Neutrophil (primary cell): ENCODE results near the gene BDKRB2.

ENCODE experiments used
- H3K27ac ChIP-seq: fragments of 200-600 bp; sonication (generic); 2 replicates; pipeline ENCODE4 v1.5.1; 2016; ENCODE audit warnings: mild to moderate bottlenecking, moderate library complexity
- H3K27me3 ChIP-seq: fragments of 200-600 bp; sonication (generic); 2 replicates; pipeline ENCODE4 v1.6.0; 2016; ENCODE audit warnings: mild to moderate bottlenecking
- H3K36me3 ChIP-seq: fragments of 200-600 bp; sonication (generic); 2 replicates; pipeline ENCODE4 v1.5.1; 2017
- H3K4me1 ChIP-seq, 2 experiments: fragments of 200-600 bp in 1 of 2; sonication (generic) in 1 of 2; 1 replicate in 1 of 2; 2 replicates in 1 of 2; pipeline versions ENCODE4 v1.5.1 to v1.6.1; 2013 to 2016; ENCODE audit warnings: low read depth in 1 of 2, low read length in 1 of 2, mild to moderate bottlenecking in 1 of 2, moderate library complexity in 1 of 2; ENCODE audit not compliant: control insufficient read depth in 1 of 2, insufficient read depth in 1 of 2
- H3K4me3 ChIP-seq, 2 experiments: fragments of 200-600 bp in 1 of 2; sonication (generic) in 1 of 2; 1 replicate in 1 of 2; 2 replicates in 1 of 2; pipeline ENCODE4 v1.5.1; 2013 to 2016; ENCODE audit warnings: low read depth in 1 of 2, low read length in 1 of 2, mild to moderate bottlenecking in 1 of 2, moderate library complexity in 1 of 2
- H3K9me3 ChIP-seq: fragments of 200-600 bp; sonication (generic); 2 replicates; pipeline ENCODE4 v1.5.1; 2016
- TF ChIP-seq, protein P1 (sequence below): fragments of 200-600 bp; sonication (generic); IDR thresholded peaks from 2 replicates; pipeline ENCODE4 v1.5.1; 2016; ENCODE audit warnings: antibody characterized with exemption

The BDKRB2 gene

DNA sequence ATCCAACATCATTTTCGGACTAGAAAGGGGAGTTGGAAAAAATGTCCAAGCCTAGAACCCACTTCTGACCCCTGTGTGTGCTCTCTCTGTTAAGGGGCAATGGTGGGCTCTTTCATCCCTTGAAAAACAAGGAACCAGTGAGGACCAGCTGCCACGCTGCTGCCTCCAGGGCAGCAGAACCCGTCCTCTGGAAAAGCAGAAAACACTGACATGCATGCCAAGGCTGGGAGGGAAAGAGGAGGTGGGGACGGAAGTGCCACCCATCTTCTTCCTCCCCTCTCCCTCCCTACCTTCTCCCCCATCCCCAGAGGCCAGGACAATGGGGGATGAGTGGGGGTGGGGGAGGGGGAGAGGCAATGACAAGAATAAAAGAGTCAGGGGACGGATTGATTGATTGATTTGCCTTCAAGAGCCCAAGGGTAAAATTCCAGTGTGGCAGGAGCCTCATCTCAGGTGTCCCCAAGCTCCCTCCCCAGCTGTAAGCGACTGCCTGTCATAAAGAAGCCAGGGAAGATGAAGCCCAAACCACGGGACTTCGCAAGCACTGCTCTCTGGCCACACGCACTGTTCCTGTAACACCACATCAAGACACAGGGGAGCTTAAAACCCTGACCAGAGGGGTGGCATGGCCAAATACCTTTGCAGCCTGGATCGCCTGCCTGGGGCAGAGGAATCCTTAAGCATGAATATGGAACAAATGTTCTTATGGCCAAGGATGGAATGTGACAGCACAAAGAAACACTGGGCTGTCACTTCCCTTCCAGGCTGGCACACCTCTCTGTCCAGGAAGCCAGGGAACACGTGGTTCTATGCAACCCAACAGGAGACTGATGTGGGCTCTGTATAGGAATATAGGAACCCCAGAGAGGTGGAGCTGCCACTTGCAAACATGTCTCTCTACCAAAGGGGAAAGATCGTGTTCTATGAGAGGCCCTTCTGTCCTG lies 38.9 kb upstream of the BDKRB2 start:
- no peaks in the 10 kb centered on the region for H3K27me3 ChIP-seq

DNA sequence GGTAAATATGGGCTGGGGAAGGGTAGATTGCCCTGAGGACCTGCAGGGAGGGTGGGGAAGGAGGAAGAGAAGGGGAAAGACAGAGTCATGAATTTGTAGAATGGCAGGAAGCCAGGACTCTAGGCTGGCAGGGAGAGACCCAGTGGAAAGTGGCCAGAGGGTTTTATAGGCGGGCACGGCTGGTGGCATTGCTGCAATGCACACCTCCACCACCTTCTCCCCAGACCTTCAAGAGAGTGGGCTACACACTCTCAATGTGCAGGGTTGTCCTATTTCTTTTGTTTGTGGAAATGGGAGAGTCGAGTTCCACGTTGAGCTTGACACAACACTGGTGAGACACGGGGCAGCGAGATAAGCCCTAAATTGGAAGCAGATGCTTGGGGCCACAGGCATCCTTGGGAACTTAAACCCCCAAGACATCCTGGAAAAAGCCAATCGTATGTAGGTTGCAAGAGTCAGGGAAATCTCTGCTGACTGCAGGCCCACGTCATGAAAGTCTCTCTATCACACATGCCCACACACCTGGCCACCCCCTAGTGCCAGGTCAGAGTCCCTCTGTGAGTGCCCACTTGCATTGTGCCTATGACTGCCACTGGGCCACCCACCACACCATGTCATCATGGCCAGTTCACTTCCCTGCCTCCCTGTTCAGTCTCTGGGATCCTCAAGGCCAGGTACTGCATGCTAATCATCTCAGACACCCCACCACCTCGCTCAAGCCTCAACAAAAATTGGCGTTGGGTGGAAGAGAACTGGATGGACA lies 38.0 kb upstream of the BDKRB2 start:
- Histone ChIP-seq H3K4me3 (no peak overlapping the region), H3K4me1 (peaks cover 0 to 5% of the 10 kb centered on the region in 2 experiments), H3K27me3 (no peaks in the 10 kb centered on the region), H3K36me3 (no peaks in the 10 kb centered on the region), H3K9me3 (no peaks in the 10 kb centered on the region), H3K27ac (no peak overlapping the region)
- TF ChIP-seq, protein P1, sequence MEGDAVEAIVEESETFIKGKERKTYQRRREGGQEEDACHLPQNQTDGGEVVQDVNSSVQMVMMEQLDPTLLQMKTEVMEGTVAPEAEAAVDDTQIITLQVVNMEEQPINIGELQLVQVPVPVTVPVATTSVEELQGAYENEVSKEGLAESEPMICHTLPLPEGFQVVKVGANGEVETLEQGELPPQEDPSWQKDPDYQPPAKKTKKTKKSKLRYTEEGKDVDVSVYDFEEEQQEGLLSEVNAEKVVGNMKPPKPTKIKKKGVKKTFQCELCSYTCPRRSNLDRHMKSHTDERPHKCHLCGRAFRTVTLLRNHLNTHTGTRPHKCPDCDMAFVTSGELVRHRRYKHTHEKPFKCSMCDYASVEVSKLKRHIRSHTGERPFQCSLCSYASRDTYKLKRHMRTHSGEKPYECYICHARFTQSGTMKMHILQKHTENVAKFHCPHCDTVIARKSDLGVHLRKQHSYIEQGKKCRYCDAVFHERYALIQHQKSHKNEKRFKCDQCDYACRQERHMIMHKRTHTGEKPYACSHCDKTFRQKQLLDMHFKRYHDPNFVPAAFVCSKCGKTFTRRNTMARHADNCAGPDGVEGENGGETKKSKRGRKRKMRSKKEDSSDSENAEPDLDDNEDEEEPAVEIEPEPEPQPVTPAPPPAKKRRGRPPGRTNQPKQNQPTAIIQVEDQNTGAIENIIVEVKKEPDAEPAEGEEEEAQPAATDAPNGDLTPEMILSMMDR, result no peak

More for the DNA sequence above, 38.9 kb upstream of the BDKRB2 start:
- peaks cover 0 to 5% of the 10 kb centered on the region in 2 experiments for H3K4me1 ChIP-seq
- H3K27ac ChIP-seq, result no peak overlapping the region
- no peaks in the 10 kb centered on the region for H3K36me3 ChIP-seq
- no peak overlapping the region for H3K4me3 ChIP-seq
- H3K9me3 ChIP-seq, result no peaks in the 10 kb centered on the region
- TF ChIP-seq, protein P1, result no peak

DNA sequence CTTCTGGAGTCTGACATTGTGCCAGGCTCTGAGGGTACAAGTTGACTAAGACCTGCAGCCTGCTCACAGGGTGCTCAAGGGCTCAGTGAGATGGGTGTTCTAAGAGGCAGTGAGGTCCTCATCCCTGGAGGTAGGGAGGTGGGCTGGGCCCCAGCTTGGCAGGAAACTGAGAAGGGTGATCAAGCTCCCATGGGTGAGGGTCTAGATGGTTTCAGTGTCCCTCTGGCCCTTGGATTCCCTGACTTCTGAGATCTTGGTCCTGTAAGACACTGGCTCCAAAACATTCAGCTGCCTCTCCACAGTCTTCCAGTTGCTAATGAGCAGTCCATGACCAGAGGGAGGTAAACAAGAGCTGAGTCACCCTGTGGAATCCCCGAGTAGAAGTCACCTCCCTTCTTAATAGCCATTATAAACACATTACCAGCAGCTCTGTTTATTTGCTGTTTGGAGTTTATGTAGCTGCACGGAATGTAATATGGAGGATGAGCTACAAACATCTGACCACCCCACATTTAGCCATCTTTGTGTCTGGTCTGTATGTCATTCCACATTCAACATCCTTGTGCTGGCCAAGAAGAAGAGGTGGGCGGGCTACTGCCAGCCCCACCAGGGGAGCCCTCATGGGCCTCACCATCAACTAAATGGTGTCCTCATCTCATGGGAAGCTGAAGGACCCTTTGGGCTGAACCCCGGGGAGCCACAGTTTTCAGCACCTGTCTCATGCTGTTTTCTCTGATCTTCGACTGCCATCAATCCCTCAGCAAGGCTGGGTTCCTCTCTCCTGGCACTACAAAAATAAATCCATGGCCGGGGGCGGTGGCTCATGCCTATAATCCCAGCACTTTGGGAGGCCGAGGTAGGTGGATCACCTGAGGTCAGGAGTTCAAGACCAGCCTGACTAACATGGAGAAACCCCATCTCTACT lies 37.2 kb upstream of the BDKRB2 start:
- Histone ChIP-seq H3K9me3 (no peaks in the 10 kb centered on the region), H3K36me3 (no peaks in the 10 kb centered on the region), H3K4me3 (no peak overlapping the region), H3K27me3 (no peaks in the 10 kb centered on the region), H3K27ac (no peak overlapping the region), H3K4me1 (peaks cover 0 to 5% of the 10 kb centered on the region in 2 experiments)
- TF ChIP-seq, protein P1, result no peak

DNA sequence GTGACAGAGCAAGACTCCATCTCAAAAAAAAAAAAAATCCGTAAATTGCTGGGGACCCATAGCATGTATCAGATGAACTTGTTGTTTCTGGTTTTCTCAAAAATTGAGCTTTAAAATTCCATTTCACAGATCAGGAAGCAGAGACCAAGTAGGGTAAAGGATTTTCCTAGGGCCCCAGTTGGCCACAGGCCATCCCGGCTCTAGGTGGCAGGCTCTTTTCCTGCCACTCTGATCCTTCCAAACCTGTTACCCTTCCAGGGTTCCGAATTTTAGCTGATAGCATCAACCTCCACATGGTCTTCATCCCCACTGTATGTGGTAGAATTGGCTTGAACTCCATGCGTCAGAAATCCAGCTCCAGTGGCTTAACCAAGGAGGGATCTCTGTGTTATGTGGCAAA lies 36.1 kb upstream of the BDKRB2 start:
- Histone ChIP-seq H3K4me1 (peaks cover 0 to 5% of the 10 kb centered on the region in 2 experiments), H3K9me3 (no peaks in the 10 kb centered on the region), H3K27ac (no peak overlapping the region), H3K4me3 (no peak overlapping the region), H3K36me3 (no peaks in the 10 kb centered on the region), H3K27me3 (no peaks in the 10 kb centered on the region)
- TF ChIP-seq, protein P1, result no peak
